Measurements from ENCODE around the gene LRRC45. TPM values are rescaled to one million over a fixed set of nuclear protein-coding genes. Genes with fewer than 3 reads are reported as not detected.
"Not testable (repeated sequence)": the region's sequence is repeated elsewhere in the genome, so short reads cannot be mapped to it uniquely, and the experiment has no call there.

Gene LRRC45
- total RNA-seq, 4 donors from 2014 or later: 15.3 to 33.0 (median 18.9) TPM

DNA sequence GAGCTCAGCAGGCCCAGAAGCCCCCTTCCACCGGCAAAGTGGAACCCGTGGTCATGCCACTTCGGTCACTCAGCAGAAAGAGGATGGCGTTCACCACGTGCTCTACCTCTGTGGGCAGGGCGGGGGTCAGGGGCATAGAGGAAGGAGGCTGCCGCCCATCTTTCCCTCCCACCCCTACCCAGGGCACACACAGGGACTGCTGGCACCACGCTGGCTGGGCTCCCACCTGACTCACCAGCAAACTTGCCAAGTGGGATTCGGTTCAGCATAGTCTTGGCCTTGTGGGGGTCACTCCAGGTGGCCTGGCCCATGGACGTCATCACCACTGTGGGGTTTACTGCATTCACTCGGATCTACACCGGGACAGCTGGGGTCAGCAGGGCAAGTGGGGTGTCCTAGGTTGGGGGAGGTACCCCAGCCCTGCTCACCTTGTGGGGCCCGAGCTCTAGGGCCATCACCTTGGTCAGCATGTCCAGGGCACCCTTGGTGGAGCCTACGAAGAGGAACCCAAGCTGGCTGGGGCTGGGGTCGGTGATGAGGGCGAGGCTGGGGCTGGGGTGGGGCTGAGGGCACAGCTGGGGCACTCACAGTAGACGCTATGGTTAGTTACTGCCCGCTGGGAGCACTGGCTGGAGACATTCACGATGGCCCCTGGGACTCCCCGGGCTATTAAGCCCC lies 13.0 kb downstream of the LRRC45 start:
- no peak for TF ChIP-seq POLR2A (IDR thresholded peaks at IDR 0.05)
- TF ChIP-seq, protein P1, sequence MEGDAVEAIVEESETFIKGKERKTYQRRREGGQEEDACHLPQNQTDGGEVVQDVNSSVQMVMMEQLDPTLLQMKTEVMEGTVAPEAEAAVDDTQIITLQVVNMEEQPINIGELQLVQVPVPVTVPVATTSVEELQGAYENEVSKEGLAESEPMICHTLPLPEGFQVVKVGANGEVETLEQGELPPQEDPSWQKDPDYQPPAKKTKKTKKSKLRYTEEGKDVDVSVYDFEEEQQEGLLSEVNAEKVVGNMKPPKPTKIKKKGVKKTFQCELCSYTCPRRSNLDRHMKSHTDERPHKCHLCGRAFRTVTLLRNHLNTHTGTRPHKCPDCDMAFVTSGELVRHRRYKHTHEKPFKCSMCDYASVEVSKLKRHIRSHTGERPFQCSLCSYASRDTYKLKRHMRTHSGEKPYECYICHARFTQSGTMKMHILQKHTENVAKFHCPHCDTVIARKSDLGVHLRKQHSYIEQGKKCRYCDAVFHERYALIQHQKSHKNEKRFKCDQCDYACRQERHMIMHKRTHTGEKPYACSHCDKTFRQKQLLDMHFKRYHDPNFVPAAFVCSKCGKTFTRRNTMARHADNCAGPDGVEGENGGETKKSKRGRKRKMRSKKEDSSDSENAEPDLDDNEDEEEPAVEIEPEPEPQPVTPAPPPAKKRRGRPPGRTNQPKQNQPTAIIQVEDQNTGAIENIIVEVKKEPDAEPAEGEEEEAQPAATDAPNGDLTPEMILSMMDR (IDR thresholded peaks at IDR 0.05): no peak
- H3K4me3 ChIP-seq (replicated peaks in 1 of 3): peak overlapping the region in 1 of 3 donors; percentile 69
- intact Hi-C loops (cut with DNase I): no loop called here
- H3K36me3 ChIP-seq: no peaks in the 10 kb centered on the region
- no peaks in the 10 kb centered on the region for H3K27me3 ChIP-seq
- no peaks in the 10 kb centered on the region for H3K9me3 ChIP-seq
- peaks cover 14 to 22% of the 10 kb centered on the region in 2 donors for H3K4me1 ChIP-seq
- no peak overlapping the region for H3K27ac ChIP-seq
- 89 to 94% methylated on average over 9 to 14 of the region's 20 CpGs for WGBS, 2 donors
- DNase-seq: no peak

DNA sequence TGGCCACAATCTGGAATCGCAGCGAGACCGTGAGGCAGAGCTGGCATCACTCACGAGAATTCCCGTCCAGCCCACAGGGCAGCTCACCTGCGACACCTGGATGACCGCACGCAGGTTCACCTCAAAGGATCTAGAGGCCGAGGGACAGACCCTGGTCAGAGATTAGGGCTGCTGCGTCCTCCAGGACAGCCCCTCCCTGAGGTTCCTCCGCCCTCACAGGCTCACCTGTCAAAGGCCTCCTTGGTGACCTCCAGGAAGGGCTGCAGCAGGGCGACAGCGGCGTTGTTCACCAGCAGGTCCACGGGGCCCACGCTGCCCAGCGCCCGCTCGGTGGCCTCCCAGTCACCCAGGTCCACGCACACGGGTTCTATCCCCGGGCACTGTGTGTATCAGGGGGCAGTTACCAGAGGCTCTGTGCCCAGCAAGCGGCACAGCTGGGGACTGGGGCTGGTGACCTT lies 13.6 kb downstream of the LRRC45 start:
- intact Hi-C loops (cut with DNase I): no loop called here
- WGBS, 2 donors: 20 to 43% methylated on average over 5 to 23 of the region's 23 CpGs
- TF ChIP-seq POLR2A (IDR thresholded peaks at IDR 0.05): no peak
- Histone ChIP-seq H3K27me3 (no peaks in the 10 kb centered on the region), H3K4me3 (replicated peaks in 1 of 3) (peak overlapping the region in 2 of 3 donors; percentile 66 to 69), H3K4me1 (peaks cover 13 to 20% of the 10 kb centered on the region in 2 donors), H3K27ac (peak overlapping the region; percentile 85 to 97 (median 93)), H3K9me3 (no peaks in the 10 kb centered on the region), H3K36me3 (no peaks in the 10 kb centered on the region)
- no peak for DNase-seq

DNA sequence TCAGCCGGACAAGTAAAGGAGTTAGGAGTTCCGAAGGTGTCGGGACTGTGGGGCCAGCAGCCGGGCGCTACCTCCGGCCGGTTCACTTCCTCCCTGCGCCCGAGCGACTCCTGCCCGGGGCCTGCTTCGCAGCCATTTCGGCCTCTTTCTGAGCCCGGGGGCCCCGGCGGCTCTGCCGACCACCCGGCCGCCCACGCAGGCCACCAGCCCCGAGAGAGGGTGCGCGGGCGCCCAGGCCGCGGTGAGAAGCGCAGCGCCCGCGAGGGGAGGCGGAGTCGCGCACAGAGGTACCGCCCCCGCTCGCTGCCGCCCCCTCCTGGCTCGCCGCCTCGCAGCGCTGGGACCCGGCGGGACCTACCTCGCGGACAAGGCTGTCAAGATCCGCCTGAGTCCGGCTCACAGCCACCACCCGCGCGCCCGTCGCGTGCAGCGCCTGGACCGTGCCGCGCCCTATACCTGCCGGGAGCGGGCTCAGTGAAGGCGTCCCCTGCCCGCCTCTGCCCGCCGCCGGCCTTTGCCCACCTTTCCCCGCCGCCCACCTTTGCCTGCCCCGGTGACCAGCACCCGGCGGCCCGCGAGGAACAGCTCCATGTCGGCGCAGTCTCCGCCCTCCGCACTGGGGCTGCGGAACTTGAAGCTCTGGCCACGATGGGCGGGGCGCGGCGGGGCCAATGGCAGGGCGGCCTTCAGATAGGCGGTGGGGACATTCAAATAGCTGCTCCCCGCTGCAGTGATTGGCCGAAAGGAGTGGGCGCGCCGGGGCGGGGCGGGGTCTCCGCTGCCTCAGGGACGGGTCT lies 14.2 kb downstream of the LRRC45 start, which contains the start of gene DCXR:
DCXR (minus strand) TSS at position 606 of the 797 bp plus-strand sequence; CDS start at position 591, 15 bp downstream.
- intact Hi-C loops (cut with DNase I): no loop called here
- Histone ChIP-seq H3K4me3 (replicated peaks in 1 of 3) (peak within 1 kb of the TSS; percentile 66 to 73 (median 69)), H3K4me1 (peaks cover 9 to 16% of the 10 kb centered on the region in 2 donors), H3K27me3 (no peaks in the 10 kb centered on the region), H3K27ac (peak within 1 kb of the TSS; percentile 85 to 97 (median 93)), H3K9me3 (no peaks in the 10 kb centered on the region), H3K36me3 (no peaks in the 10 kb centered on the region)
- 0 to 1% methylated on average over 25 to 28 of the region's 92 CpGs for WGBS, 2 donors
- peak; percentile 99 for DNase-seq
- TF ChIP-seq, protein P1 (IDR thresholded peaks at IDR 0.05): peak; percentile 17 to 75 (median 50)
- peak; percentile 40 to 99 for TF ChIP-seq POLR2A (IDR thresholded peaks at IDR 0.05)

DNA sequence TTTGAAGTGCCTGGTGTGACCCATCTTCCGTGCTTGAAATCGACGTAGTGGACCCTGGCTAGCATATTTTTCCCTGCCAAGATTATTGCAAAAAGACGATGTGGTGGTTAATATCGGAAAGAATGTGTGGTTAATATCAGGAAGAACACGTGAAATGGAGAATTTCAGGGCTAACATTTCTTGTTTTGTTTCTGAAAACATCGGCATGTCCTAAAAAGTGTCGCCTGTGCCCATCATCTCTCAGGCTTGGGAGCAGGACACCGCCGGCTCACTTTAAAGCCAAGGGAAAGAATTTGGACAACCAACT lies 14.7 kb downstream of the LRRC45 start:
- no peak for DNase-seq
- Histone ChIP-seq H3K4me3 (replicated peaks in 1 of 3) (peak overlapping the region in 1 of 3 donors; percentile 69), H3K27ac (peak overlapping the region in 1 of 3 donors; percentile 93), H3K9me3 (no peaks in the 10 kb centered on the region), H3K36me3 (no peaks in the 10 kb centered on the region), H3K4me1 (peaks cover 7 to 15% of the 10 kb centered on the region in 2 donors), H3K27me3 (no peaks in the 10 kb centered on the region)
- TF ChIP-seq POLR2A (IDR thresholded peaks at IDR 0.05): no peak
- intact Hi-C loops (cut with DNase I): no loop called here
- 11 to 13% methylated on average over 10 of the region's 10 CpGs for WGBS, 2 donors

DNA sequence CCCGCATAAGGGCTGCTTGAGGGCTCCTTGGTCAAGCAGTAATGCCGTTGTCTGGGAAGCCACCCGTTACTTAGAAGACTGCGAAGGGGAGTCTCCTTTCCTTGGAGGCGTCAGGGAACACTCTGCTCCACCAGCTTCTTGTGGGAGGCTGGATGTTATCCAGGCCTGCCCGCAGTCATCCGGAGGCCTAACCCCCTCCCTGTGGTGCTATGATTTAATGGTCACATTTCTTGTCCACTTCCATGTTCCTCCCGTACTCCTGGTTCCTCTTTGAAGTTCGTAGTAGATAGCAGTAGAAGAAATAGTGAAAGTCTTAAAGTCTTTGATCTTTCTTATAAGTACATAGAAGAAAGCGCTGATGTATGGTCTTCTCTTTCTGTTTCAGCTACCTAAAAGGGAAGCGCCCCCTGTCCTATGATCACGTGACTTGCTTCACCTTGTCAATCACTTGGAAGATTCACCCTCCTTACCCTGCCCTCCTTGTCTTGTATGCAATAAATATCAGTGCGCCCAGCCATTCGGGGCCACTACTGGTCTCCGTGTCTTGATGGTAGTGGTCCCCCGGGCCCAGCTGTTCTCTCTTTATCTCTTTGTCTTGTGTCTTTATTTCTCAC lies 15.8 kb downstream of the LRRC45 start:
- H3K36me3 ChIP-seq; H3K27me3 ChIP-seq; DNase-seq; intact Hi-C loops (cut with DNase I); H3K9me3 ChIP-seq; H3K27ac ChIP-seq; H3K4me3 ChIP-seq (replicated peaks in 1 of 3): not testable (repeated sequence)
- WGBS, 2 donors: 80 to 83% methylated on average over 16 of the region's 16 CpGs
- peaks cover 7 to 15% of the 10 kb centered on the region in 2 donors for H3K4me1 ChIP-seq

DNA sequence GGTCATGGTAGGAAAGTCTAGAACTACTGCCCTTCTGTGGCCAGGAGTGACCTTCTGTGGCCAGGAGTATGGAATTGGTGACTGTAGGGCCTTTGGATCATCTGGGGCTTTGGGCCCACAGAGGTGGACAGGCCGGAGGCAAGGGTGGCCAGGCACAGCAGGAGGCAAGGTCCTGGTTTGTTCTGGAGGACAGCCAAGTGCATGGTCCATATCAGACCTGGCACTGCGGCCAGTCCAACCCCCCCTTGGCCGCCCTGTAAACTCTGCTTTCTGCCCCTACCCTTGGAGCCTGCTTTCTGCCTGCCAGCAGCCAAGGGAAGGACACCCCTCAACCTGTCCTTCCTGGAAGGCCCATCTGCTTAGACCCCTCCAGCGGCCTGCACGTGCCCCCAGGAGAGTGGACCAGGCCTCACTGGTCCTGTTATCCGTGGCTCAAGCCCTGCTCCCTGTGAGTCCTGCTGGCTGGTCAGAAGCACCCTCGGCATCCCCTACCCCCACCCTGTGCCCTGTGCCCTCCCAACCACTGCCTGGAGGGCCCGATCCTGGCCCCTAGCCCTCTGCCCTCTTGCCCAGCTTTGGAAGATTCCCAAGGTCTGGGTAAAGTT lies 16.7 kb downstream of the LRRC45 start:
- Histone ChIP-seq H3K4me3 (replicated peaks in 1 of 3) (no peak overlapping the region), H3K27me3 (no peaks in the 10 kb centered on the region), H3K27ac (no peak overlapping the region), H3K36me3 (no peaks in the 10 kb centered on the region), H3K4me1 (peaks cover 7 to 15% of the 10 kb centered on the region in 2 donors), H3K9me3 (no peaks in the 10 kb centered on the region)
- DNase-seq: no peak
- WGBS, 2 donors: 88 to 90% methylated on average over 7 to 8 of the region's 8 CpGs
- no peak for TF ChIP-seq POLR2A (IDR thresholded peaks at IDR 0.05)
- TF ChIP-seq, protein P1 (IDR thresholded peaks at IDR 0.05): no peak
- intact Hi-C loops (cut with DNase I): no loop called here
